Left ventricle myocardium superior (tissue), 1 donor: ENCODE measurements around the gene MED15. TPM values are rescaled to one million over a fixed set of nuclear protein-coding genes. Genes with fewer than 3 reads are reported as not detected.
"Not testable (repeated sequence)": the region's sequence is repeated elsewhere in the genome, so short reads cannot be mapped to it uniquely, and the experiment has no call there.

Source experiments
- ATAC-seq: fragments of 200-7000 bp; cut with Tn5 transposase; one replicate; pipeline ENCODE4 v1.9.1; 2020; ENCODE audit warnings: mild to moderate bottlenecking, moderate library complexity
- DNase-seq: peaks from one replicate; pipeline ENCODE4 v3.0.0-alpha.2; 2020
- intact Hi-C: fragments of 100-400 bp; cut with micrococcal nuclease; formaldehyde crosslinking; loops from one replicate; pipeline ENCODE4 v1.11.0; 2022
- total RNA-seq: library from RNA; stranded (reverse); fragmentation: NEBNext Ultra II Directional; extraction: Animal tissue kit (Norgen Biotek cat#: 25700); gene quantifications from one replicate; pipeline ENCODE4 v1.2.1, GENCODE V29; 2021
- donor health status: DM: no; HTN: yes; CAD: no; lungs with severe emphysema.

Gene MED15
- total RNA-seq, 1 donor from 2014 or later = 51.0 TPM

- intact Hi-C loops = no loop called here
- no peak for ATAC-seq
These were observed 17.6 kb downstream of the MED15 start for GRCh38 chr22:20525048-20525447.

GRCh38 chr22:20526305-20526627 lies 18.9 kb downstream of the MED15 start:
- intact Hi-C loops = no loop called here
- DNase-seq (no peak), ATAC-seq (no peak)

More at GRCh38 chr22:20525048-20525447, 17.6 kb downstream of the MED15 start:
- no peak for DNase-seq

DNA sequence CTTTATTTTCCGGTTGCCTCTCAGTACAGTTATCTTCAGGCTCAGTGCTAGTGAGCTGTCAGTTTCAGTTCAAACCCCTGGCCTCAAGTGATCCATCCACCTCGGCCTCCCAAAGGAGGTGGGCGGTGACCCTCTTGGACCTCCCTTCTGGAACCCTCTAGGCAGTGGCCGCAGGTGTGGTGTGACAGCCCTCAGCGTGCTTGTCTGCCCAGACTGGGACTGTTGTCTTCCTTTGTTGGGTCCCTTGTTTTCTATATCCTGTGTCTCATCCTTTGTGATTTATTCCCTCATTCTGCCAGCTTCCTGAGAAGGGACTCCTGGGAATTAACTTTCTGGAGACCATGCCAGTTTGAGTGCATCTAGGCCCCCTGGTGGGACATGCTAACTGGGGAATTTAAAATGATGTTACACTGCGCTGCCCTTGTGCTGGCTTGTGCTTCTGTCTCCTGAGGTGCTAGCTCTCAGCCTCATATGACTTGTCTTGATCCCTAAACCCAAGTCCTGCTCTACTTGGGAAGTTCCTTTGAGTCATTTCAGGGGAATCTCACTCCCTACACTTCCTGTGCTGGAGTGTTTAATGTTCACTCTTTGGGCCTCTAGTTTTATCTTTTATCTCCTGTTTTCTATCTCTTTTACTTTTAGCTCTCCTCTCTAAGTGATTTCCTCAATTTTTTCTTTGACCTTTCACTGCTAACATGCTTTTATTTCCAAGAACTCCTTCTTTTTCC lies 19.4 kb downstream of the MED15 start:
- no peak for ATAC-seq
- intact Hi-C loops = no loop called here
- no peak for DNase-seq

GRCh38 chr22:20528405-20528978 lies 21.1 kb downstream of the MED15 start:
- no peak for ATAC-seq
- intact Hi-C loops = no loop called here
- DNase-seq = no peak

- ATAC-seq (peak; percentile 8), DNase-seq (no peak)
- intact Hi-C loops = no loop called here
These were observed 23.2 kb downstream of the MED15 start for GRCh38 chr22:20530368-20531153.

DNA sequence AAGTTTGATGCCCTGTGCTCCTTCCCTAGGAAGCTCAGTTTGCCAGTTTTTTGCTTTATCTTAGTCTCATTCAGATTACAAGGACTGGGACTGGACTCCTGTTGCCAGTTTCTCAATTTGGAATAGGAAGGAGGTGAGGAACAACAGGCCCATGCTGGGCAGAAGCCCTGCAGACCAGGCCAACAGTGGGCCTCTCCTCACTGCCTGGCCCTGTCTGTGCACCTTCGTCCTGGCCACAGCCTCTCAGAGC lies 23.7 kb downstream of the MED15 start:
- no peak for DNase-seq
- ATAC-seq = no peak
- intact Hi-C loops = no loop called here

DNA sequence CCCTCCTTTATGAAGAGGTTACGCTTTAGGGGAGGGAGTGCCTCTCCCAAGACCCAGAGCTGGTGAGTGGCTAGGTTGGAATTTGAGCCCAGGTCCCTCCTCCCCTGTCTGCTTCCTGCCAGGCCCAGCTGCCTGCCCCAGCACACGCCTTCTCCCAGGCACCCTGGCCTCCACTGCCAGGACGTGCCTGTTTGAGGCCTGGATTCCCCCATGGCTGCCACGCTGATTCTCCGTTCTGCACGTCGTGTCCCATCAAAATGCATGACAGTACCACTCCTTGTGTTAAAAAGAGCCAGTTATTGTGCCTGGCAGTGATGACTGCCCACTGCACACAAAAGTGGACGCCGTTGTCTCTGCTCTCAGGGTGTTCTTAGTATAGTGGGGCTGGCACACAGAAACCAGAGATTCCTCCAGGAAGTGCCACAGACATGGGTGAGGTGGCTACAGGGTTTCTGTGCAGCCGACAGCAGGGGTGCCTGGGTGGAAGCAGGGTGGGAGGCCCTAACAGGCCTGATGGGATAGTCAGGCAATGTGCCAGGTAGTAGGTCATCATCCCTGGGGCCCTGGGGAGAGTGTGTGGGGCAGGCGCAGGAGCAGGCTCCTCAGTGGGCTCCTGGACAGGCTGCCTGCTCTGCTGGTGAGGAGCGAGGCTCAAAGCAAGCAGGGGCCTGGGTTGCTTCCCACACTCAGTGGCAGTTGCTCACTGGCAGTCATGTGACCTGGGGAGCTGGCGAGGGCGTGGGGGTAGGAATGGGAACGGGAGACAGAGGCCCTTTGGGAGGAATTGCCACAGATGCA lies 24.2 kb downstream of the MED15 start:
- intact Hi-C loops = no loop called here
- DNase-seq = peak; percentile 74

DNA sequence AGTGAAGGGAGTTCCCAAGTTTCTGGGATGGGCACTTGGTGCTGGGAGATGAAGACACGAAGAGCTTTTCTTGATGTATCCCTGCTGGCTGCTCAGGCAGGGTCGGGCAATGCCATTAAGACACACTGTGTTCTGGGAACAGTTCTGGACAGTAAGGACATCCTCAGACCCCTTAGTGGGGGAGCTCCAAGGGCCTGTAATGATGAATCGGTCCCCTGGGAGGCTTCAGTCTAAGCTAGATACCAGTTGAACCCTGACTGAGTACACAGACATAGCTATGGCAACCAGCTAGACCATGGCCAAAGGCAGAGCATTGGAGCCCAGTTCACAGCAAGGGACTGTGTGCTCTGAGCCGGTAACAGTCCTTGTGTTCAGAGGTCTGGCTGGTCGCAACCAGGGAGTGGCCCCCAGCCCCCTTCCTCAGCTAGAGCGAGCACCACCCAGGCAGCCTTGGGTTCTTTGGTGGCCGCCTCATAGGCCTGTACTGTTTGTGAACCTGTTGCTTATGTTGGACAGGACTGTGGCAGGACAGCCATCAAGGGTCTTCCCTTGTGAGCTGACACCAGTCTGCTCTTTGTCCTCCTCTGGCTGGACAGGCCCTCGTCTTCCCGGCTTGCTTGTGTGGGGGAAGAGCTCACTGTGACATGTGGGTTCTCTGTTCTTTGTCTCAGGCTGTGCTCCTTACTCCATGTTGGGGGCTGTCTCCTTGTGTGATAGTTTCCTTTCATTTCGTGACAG lies 25.0 kb downstream of the MED15 start:
- DNase-seq (no peak), ATAC-seq (no peak)
- intact Hi-C loops = no loop called here

More for the DNA sequence above, 24.2 kb downstream of the MED15 start:
- peak; percentile 89 for ATAC-seq

GRCh38 chr22:20533095-20533878 lies 25.9 kb downstream of the MED15 start:
- intact Hi-C loops = no loop called here
- ATAC-seq (no peak), DNase-seq (no peak)

DNA sequence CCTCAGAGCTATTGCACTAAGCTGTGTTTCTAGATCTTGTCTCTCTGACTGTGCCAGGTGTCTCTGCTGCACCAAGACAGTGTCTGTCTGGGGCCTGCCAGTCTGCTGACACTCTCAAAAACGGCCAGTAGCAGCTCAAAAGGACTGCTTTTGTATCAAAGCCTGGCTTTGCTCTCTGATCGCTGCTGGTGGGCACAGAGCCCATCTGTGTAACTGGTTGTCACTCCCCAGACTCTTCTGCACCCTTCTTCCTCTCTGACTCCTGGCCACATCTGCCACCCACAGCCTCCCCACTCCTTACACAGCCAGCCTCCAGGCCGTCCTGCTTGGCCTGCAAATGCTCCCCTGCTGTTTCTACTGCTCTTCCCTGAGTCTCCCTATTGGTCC lies 26.5 kb downstream of the MED15 start:
- ATAC-seq = no peak
- intact Hi-C loops = no loop called here
- no peak for DNase-seq

- ATAC-seq (peak; percentile 71), DNase-seq (peak; percentile 77)
- intact Hi-C loops = no loop called here
These were observed 29.3 kb downstream of the MED15 start for GRCh38 chr22:20536590-20537324.

DNA sequence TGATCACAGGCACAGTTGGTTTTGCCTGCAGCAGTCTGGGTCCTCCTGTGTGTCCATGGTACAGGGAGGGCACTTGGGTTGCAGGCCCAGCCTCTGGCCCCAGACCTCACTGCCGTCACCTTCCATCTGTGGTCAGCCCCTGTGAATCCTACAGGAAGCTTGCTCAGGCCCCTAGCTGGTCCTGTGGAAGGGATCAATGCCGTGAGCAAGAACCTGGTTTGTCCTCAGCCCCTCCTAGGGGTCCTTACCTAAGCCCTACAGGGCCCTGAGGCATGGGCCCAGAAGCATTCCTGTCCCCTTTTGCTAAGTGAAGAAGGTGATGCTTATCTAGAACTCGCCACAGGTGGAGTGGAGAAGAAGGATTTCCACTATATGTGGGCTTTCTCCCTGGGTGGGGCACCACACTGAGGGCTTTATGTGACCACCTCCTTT lies 29.9 kb downstream of the MED15 start:
- no peak for DNase-seq
- no peak for ATAC-seq
- intact Hi-C loops = no loop called here

DNA sequence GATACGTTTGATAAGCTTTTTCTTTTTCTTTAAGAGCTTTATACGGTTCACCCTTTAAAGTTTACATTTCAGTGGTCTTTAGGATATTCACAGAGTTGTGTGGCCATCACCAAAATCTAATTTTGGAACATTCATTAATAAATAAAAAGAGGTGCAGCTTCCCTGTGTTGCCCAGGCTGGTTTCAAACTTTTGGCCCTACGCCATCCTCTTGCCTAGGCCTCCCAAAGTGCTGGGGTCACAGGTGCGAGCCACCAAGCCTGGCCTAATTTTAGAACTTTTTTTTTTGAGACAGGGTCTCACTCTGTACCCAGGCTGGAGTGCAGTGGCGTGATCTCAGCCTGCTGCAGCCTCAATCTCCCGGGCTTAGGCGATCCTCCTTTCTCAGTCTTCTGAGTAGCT lies 30.6 kb downstream of the MED15 start:
- intact Hi-C loops = no loop called here
- ATAC-seq (no peak), DNase-seq (no peak)

DNA sequence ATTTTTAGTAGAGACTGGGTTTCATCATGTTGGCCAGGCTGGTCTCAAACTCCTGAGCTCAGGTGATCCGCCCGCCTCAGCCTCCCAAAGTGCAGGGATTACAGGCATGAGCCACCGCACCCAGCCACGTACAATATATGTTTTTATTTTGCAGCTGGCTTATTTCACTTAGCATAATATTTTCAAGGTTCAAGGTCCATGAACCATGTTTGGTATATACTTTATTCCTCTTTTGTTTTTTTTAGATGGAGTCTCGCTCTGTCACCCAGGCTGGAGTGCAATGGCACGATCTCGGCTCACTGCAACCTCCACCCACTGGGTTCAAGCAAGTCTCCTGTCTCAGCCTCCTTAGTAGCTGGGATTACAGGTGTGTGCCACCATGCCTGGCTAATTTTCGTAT lies 31.5 kb downstream of the MED15 start:
- ATAC-seq, intact Hi-C loops, DNase-seq: not testable (repeated sequence)

DNA sequence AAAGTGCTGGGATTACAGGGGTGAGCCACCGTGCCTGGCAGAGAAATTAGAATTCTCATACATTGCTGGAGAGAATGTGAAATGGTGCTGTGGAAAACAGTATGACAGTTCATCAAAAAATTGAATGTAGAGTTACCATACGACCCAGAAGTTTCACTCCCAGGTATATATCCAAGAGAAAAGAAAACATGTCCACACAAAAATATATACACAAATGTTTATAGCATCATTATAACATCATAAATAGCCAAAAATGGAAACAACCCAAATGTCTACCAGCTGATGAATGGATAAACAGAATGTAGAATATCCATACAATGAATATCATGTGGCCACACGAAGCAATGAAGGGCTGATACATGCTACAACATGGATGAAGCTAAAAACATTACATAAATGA lies 34.6 kb downstream of the MED15 start:
- ATAC-seq = no peak
- no peak for DNase-seq
- intact Hi-C loops = no loop called here

DNA sequence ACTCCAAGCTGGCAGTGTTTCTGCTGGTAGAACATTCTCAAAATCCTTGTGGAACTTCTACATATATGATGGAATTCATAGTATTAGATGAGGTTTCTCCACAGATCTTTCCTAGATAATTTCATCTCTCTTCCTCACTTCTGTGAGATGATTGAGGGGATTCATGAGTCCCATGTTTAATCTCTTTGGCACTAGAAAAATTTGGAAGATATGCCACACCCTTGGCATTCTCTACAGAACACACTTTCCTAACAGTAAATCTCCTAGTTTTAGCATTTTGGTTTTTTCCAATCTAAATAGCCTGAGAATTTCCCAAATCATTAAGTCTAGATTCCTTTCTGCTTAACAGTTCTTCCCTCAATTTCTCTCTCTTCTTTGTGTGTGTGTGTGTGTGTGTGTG lies 35.3 kb downstream of the MED15 start:
- DNase-seq (no peak), ATAC-seq (no peak)
- intact Hi-C loops = no loop called here

DNA sequence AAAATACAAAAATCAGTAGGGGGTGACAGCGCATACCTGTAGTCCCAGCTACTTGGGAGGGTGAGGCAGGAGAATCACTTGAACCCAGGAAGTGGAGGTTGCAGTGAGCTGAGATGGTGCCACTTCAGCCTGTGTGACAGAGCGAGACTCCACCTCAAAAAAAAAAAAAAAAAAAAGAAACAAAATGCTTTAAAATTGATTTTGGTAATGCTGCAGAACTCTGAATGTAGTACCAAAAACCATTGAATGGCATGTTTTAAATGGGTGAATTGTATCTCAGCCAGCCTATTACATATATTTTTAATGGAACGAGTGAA lies 37.9 kb downstream of the MED15 start:
- intact Hi-C loops, DNase-seq, ATAC-seq: not testable (repeated sequence)
